ENCODE results near the gene SEC22B.
"Not testable (repeated sequence)": the region's sequence is repeated elsewhere in the genome, so short reads cannot be mapped to it uniquely, and the experiment has no call there.

Gene SEC22B

GRCh38 chr1:120112212-120112611, 64.1 kb downstream of the SEC22B start:
- DNase-seq = not testable (repeated sequence)

- not testable (repeated sequence) for DNase-seq
Observed at GRCh38 chr1:120111771-120112170, 64.5 kb downstream of the SEC22B start.

DNA sequence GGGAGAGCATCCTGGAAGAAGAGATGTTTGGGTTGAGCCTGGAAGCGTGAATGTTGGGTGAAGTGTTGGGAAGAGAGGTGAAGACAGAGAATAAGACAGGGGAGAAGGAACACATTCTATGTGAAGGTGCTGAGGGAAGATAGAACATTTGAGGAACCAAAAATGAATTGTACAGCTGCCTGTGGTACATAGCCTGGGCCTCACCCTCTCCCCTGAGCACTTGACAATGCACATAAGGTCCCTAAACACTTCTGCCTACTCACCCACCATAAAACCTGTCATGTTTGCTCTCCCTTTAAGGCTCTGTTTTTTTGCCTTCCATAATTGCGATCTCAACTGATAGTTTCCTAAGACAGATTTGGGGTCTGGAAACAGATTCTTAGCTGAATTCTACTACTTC, 65.3 kb downstream of the SEC22B start:
- DNase-seq = not testable (repeated sequence)

GRCh38 chr1:120109656-120110055, 66.7 kb downstream of the SEC22B start:
- DNase-seq = not testable (repeated sequence)

GRCh38 chr1:120109180-120109579, 67.1 kb downstream of the SEC22B start:
- not testable (repeated sequence) for DNase-seq

DNA sequence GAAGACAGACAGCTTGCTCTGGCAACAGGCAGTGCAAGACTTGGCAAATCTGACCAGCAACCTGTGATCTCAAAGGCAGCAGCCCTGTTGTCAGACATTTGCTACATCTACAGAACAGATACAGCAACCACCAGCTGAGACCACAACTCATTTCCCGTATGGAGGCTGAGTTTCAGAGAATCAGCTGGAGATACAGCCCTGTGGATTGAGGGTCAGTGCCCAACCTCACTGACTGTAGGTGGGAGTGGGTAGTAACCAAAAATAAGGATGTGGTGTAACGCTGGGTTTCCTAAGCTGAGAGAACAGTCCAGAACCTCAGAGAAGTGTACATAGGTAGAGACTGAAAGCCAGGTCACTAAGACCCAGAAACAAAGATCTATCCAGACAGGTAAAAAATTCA, 71.0 kb downstream of the SEC22B start:
- not testable (repeated sequence) for DNase-seq

DNA sequence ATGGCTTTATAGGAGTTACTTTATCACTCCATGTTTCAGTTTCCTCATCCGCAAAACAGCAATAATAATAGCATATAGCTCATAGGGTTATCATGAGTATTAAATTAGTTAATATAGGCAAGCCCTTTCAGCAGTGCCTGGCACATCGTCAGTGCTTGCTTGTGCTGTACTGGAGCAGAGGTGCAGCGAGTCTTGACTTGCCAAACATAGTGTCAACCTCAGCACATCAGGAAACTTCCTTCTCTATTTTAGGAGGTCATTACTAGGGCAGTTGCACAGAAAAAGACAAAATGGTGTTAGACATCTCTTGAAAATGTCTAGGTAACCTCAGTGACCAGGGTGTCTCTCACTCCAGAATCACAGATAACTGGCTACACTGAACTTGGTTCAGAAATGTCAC, 72.6 kb downstream of the SEC22B start:
- DNase-seq = not testable (repeated sequence)

- DNase-seq = not testable (repeated sequence)
Observed at GRCh38 chr1:120101593-120101992, 74.7 kb downstream of the SEC22B start.

All from islet precursor cell (in vitro differentiated cells).